Measurements from ENCODE around the gene CDH5.
"Not testable (repeated sequence)": the region's sequence is repeated elsewhere in the genome, so short reads cannot be mapped to it uniquely, and the experiment has no call there.

Gene CDH5

GRCh38 chr16:66441586-66442375 lies 75.3 kb downstream of the CDH5 start:
- no peak for DNase-seq

GRCh38 chr16:66442502-66443268 lies 76.2 kb downstream of the CDH5 start:
- no peak for DNase-seq

GRCh38 chr16:66443269-66443652 lies 76.8 kb downstream of the CDH5 start:
- no peak for DNase-seq

GRCh38 chr16:66444049-66444481 lies 77.6 kb downstream of the CDH5 start:
- DNase-seq, result no peak

GRCh38 chr16:66446737-66447136 lies 80.2 kb downstream of the CDH5 start:
- no peak for DNase-seq

- no peak for DNase-seq
Measured at GRCh38 chr16:66447491-66447890, 81.0 kb downstream of the CDH5 start.

GRCh38 chr16:66451548-66451947 lies 85.1 kb downstream of the CDH5 start:
- no peak for DNase-seq

GRCh38 chr16:66453230-66453629 lies 86.7 kb downstream of the CDH5 start:
- DNase-seq, result not testable (repeated sequence)

All from NCI-H1092 (cell line).